NOMO-1 treated with DMSO at 0.1 percent for 48 hours (cell line): ENCODE results near the gene DNAJB12.
"Not testable (repeated sequence)": the region's sequence is repeated elsewhere in the genome, so short reads cannot be mapped to it uniquely, and the experiment has no call there.

ENCODE experiments used
- DNase-seq: peaks from one replicate; lab custom pipeline; 2025; ENCODE audit not compliant: unreplicated experiment; lab: John Stamatoyannopoulos, UW

Gene DNAJB12

GRCh38 chr10:72331575-72332422, 22.9 kb downstream of the DNAJB12 start:
- peak; percentile 98 for DNase-seq

- no peak for DNase-seq
These were observed 24.7 kb downstream of the DNAJB12 start for GRCh38 chr10:72330069-72330426.

GRCh38 chr10:72329290-72330068, 25.2 kb downstream of the DNAJB12 start:
- DNase-seq: no peak

- peak; percentile 31 for DNase-seq
These were observed 25.9 kb downstream of the DNAJB12 start for GRCh38 chr10:72328829-72329204.

GRCh38 chr10:72328045-72328828, 26.5 kb downstream of the DNAJB12 start:
- peak; percentile 39 for DNase-seq

GRCh38 chr10:72326665-72327603, 27.8 kb downstream of the DNAJB12 start:
- DNase-seq: not testable (repeated sequence)

GRCh38 chr10:72325243-72326175, 29.2 kb downstream of the DNAJB12 start:
- not testable (repeated sequence) for DNase-seq

GRCh38 chr10:72323771-72324191, 30.9 kb downstream of the DNAJB12 start:
- DNase-seq: peak; percentile 21

GRCh38 chr10:72323108-72323749, 31.5 kb downstream of the DNAJB12 start:
- no peak for DNase-seq

- no peak for DNase-seq
These were observed 32.2 kb downstream of the DNAJB12 start for GRCh38 chr10:72322280-72323058.

- no peak for DNase-seq
These were observed 32.8 kb downstream of the DNAJB12 start for GRCh38 chr10:72322030-72322279.

GRCh38 chr10:72321248-72322029, 33.3 kb downstream of the DNAJB12 start:
- DNase-seq: no peak

- DNase-seq: peak; percentile 93
These were observed 34.0 kb downstream of the DNAJB12 start for GRCh38 chr10:72320676-72321247.

- DNase-seq: peak; percentile 88
These were observed 35.1 kb downstream of the DNAJB12 start for GRCh38 chr10:72319416-72320254.

GRCh38 chr10:72318418-72319262, 36.1 kb downstream of the DNAJB12 start:
- DNase-seq: peak; percentile 34
